ENCODE measurements around the gene ZDHHC20.

ZDHHC20 gene

DNA sequence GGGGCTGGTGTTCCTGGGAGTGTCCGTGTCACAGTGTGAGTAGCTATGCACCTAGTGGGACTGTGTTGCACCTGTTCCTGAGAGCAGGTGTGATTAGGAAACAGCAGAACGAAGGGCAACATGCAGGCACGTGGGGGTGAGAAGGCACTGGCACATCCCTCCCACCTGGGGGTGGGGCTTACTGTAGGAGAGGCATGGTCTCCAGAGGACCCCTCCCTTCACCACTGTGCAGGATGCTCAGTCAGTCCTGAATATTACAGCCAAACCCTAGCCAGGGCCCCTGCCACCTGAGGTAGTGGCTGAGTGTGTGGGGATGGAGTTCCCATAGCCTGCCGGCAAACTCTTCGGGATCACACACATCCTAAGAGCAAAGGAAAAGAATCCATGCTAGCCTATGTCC is 99.2 kb downstream of the ZDHHC20 start:
- no peak for DNase-seq

DNA sequence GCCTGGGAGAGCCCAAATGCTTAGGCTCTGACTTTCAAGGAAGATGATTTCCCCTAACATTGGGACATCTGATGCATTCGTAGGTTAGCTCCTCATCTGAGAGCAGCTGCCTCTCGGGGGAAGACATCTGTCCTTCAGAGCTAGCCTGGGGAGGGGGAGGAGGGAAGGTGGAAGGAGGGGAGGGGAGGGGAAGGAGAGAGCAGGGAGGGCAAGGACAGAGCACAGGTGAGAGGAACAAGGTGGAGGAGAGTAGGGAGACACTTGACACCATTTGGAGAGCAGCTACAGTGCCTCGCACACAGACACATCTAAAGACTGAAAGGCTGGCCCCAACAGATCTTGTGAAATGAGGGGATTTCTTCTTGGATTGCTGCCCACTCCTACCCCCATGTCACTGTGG is 103.8 kb downstream of the ZDHHC20 start:
- DNase-seq = no peak

DNA sequence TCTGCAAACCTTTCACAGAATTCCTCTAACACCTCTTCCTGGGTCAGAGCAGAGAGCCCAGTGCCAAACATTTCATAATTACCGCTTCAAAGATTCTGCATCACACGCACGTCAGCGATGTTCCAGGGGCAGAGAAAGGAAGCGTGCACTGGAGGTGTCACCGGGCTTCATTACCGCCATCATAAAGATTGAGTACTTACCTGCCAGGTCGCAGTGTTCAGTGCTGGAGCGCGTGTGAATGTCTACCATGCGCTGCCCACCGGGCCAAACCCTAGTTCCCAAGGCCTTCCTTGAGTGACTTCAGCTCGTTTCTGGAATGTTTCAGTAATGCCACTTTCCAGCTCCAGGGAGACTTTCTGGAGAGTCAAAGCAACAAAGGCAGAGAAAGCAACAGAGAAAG is 104.4 kb downstream of the ZDHHC20 start:
- no peak for DNase-seq

DNA sequence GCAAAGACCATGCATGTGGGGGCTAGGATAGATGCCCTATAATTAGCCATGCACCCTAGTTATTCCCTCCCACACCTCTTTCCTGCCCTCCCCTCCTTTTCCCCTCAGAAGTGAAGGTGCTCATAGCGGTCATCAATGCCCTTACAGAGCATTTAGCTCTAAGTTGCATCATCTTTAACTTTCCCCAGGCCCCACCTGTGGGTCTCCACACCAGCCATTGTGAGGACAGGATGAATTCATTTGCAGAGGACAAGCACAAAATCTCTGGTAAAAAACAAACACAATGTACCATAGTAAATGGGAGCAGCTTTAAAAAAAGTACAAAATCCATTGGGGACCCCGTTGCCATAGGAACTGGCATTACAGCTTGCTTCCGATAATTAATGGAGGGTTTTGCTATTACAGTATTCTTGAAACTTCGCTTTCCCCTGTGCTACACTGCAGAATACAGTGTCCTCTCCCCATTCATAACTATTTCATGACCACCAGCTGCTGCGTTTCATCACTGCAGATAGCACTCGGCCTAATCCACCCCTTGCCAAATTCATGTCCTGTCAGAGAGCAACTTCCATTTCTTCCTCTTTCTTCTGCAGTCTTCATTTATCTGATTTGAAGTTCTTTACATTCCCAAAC is 110.5 kb downstream of the ZDHHC20 start:
- DNase-seq = no peak

DNA sequence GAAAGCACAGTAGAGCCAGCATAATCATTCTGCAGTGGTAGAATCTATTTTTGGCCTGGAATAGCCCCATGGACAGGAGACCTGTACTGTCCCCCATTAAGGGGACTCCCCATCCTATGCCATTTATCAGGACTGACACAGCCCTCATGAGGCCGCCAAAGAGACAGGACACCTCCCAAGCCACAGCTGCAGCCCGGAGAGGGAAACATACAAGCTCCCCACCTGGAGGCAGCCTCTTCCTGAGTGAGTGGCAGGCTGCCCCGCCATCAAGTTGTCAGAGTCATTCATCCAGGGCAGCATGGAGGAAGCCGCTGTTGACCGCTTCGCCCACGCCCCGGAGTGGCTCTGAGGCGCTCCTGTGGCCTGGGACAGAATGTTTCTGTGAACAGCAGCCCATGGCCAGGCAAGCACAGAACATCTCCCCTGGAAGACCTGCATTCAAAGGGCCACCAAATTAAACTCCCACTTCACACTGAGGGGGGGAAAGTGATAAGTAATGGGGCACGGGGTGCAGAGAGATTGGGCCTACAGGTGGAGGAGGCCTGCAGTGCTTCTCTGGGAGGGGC is 111.3 kb downstream of the ZDHHC20 start:
- no peak for DNase-seq

DNA sequence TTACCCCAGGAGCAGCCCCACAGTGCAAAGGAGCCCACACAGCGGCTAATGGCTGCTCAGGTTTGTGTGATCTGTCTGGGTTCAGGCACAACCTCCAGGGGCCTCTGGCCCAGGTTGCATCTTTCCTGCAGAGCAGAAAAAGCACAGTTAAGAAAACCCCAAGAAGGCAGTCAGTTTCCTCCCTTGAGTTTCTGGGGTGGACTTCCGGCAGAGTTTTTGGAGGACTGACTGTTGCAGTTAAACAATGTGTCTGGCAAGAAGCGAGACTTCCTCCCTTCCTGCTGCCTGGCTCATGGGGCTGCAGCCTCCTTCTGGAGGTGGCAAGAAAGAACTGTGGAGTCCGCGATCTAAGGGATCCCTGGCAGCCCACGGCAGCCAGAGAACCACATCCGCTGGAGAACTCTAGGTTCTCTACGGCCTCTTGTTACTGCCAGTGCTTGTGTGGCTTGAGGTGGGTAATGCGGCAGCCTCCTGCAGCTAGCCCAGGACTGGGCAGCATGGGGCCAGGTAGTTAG is 114.4 kb downstream of the ZDHHC20 start:
- DNase-seq = no peak

DNA sequence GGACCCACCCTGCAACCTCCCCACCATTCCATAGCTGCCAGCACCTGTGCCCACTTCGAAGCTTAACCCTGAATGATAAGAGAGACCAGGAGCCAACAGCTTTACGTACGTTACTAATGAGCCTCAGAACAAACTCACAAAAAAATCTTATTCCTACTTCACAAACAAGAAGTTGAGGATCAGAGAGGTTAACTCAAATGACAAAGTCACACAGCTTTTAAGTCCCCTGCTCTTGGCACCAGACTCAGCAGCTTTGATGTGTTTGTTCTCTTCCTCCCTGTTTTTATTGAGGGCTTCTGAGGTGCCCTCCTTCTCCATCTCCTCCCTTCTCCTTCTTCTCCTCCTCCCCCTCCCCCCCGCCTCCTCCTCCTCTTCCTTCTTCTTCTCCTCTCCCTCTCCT is 115.4 kb downstream of the ZDHHC20 start:
- no peak for DNase-seq

DNA sequence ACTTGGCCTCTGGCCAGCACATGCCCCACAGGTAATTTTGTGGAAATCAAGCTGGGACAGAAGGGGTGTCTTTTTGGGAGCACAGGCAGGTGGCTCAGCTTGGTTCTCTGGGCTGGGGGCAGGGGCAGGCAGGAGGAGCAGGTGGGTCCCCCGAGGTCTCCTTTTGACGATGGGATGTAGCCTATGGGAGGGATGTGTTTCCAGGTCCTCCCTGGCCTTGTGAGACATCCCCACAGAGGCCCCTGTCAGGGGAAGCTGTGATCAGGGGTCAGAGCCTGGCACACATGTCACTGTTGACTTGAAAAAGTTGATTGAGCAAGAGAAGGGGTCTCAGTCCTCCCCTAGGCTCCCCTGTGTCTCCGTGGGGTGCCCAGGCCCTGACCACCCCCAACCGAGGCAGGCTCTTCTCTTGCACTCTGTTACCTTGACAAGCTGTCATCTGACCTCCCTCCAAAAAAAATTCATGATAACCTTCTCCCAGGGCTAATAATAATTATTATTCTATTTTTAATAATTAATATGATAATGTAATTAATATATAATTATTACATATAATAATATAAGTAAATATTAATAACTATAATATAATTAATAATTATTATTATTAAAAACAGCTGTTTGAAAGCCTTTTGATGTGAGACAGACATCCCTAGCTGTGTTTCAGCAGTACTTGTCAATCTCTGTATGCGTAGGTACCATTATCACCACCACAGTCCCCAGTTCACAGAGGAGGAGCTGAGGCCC is 116.2 kb downstream of the ZDHHC20 start:
- DNase-seq = no peak

DNA sequence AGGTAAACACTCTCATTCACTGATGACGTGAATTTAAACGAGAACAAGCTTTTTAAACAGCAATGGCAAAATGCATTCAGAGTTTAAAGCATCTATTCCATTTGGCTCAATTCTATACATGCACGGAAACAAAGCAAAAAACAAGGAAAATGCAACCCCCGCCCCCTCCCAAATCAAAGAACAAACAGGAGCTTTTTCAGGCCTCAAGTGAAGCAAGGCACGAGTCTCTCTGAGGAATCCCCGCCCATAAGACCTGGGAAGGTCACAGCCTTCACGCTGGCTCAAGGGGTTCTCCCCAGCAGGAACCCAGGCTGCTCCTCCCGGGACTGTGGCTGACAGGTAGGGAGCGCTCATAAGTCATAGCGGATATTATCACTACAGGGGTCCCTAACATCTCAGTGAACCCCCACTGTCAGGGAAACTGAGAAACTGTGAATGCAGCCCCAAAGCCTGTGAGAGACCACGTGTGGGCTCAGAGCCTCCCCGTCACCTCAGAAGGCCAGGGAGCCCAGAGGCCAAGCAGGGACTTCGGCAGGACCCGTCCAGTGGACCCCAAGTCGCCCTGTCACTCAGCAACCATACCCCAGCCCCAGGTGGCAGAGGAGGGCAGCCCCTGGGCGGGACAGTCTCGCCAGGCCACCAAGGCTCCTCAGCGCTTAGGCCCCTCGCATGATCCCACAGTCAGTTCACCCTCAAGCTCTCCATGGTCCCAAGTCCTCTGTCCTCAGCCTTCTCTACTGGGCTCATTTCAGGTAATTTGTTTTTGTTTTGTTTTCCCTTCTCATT is 117.3 kb downstream of the ZDHHC20 start:
- no peak for DNase-seq

DNA sequence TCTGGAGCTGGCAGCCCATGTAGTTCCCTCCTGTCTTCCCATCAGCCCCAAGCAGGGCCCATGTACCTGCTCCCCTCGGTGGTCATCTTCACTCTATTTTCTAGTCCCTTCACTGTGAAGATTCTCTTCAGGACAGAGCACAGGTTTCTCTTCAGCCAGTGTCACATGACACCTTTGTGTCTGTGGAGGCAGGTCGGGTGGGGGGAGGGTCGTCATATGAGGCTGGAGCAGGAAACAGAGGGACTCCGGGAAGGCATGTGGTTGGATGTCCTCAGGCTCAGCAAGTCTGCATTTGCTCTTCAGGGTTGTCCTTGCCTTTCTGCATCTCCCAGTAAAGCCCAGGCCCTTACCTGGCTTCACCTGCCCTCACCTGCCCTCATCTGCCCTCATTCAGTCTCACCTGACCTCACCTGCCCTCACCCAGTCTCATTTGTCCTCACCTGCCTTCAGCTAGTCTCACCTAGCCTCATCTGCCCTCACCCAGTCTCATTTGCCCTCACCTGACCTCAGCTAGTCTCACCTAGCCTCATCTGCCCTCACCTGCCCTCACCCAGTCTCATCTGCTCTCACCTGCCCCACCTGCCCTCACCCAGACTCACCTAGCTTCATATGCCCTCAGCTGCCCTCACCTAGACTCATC is 120.3 kb downstream of the ZDHHC20 start:
- DNase-seq = no peak

DNA sequence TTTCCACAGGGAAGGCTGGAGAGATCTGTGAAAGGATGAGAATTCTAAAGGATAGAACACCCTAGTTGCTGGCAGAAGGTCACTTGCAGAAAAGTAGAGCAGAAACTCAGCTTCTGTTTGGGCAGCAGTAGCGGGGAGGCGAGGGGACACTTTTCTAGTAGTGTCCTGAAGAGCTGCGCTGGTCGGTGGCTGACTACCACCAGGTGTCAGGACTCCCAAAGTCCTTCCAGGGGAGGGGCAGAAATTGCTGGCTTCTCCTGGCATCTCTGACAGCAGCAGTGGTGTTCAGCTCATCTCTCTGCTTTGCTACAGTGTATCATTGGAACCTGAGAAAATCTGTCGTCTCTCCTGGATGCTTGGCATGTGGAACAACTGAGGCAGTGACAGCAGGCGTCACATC is 120.9 kb downstream of the ZDHHC20 start:
- DNase-seq = no peak

DNA sequence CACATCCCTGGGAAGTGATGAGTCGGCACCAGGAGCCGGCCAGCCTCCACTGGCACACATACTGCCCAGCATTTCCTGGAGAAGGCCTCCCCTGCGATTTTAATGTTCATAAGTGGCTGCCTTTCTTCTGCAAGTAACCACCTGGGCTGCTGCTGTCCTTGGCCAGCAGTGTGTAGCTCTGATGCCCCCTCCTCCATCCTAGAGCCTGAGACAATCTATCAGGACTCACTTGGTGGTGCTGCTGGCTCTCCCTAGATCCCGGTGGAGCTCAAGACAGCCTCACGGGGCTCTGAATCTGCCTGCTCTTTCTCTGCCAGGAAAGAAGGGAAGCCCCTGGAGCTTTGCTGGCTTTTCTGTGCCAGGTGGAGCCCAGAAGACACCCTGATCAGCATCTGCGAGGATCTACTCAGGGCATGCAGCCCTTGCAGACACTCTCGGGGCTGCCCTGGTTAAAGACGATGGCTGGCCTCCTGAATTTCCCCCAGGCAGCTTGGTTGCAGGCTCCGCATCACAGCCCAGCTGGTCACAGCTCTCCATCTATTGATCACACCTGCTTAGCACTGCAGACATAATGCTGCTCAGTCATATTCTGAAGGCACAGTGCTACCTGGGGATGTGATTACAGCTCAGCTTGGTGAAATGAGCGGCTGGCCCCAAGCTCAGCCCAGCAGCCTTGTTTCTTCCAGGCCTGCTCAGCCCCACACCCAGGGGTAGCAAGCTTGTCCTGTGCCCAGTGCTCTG is 122.3 kb downstream of the ZDHHC20 start:
- DNase-seq = no peak

DNA sequence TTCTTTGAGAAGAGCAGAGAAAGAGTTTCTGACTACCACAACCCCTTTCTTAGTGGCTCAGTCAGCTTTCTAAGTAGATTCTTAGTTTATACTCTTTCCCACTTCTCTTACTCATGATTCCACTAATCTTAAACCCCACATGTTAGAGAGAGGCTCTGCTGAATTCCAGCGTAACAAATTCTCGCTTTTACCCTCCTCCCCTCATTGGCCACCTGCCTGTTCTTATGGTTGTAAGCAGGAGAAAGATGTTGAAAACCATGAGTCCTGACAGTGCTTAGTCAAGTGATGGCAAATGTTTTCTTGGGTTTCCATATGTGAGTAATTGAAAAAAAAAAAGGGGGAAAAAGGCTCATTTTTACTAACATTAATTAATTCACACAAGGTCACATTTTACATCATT is 125.9 kb downstream of the ZDHHC20 start:
- no peak for DNase-seq

DNA sequence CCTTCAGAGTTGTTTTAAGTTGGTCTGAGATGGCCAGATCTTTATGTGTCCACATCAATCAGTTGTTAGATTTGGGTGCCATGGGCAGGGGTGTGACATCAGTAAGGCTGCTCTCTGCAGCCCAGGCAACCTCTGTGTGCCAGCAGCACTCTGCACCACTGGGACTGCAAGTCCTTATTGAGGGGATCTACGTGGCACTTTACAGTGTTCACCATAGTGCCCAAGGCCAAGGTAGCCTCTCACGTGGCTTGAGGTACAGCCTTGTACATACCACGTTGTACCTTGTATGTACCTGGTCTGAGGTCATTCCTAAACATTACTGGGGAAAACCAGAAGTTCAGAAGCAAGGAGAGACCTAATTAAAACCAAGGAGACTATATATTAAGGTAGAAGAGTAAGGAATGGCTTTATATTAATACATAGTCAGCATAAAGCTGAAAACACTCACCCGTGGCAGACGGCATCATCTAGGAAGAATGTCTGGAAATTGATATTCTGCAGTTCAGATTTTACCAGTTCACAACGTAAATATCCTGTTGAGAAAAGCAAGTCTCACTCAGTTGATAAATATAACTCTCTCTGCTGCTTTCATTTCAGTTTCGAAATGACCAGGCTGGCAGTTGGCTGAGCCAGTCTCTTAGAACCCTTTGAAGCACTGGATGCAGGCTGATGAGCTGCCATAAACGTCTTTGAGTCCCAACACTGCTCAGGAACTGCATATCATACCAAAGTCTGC is 128.8 kb downstream of the ZDHHC20 start:
- DNase-seq = no peak

DNA sequence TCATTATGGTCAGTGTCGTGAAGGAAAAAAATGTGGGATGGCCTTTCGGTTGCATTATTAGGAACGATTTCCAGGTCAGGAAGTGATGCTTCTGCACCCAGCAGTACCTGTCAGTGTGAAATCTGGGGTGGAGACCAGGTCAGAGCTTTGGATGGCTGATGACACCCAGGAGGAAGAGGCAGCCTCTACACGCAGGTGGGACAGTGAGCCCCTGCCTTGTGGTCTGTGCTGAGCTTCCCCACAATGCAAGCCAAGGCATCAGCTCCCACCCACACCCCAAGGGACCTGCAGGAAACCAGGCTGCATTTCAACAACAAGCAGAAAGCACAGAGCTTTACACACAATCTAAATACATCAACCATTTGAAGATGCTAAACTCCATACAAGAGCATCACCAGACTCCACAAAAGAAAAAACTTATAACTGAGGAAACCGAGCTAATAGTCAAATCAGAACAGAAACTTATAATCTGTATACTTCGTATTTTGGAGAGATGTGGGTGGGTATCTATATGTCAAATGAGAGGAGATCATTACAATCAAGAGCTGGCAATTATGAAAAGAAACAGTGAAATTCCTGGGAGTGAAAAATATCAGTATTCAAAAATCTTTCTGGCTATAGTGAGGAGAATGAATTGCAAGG is 130.1 kb downstream of the ZDHHC20 start:
- no peak for DNase-seq

DNA sequence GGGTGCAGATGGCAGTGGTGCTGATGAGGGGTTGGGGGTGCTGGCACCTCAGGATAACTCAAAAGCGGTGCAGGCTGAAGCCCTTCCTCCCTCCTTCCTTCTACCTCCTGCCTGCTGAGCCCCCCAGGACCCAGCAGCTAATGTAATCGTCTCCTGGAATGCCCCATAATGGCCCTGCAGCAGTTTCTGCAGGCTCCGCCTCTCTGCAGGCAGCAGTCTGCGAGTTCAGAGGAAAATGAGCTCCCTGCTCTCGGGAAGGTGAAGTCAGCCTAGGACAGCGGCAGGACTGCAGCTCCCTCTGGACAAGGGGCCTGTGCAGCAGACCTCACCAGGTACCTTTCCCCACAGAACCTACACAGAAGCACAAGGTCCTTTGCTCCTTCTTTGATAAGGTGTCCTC is 130.9 kb downstream of the ZDHHC20 start:
- no peak for DNase-seq

DNA sequence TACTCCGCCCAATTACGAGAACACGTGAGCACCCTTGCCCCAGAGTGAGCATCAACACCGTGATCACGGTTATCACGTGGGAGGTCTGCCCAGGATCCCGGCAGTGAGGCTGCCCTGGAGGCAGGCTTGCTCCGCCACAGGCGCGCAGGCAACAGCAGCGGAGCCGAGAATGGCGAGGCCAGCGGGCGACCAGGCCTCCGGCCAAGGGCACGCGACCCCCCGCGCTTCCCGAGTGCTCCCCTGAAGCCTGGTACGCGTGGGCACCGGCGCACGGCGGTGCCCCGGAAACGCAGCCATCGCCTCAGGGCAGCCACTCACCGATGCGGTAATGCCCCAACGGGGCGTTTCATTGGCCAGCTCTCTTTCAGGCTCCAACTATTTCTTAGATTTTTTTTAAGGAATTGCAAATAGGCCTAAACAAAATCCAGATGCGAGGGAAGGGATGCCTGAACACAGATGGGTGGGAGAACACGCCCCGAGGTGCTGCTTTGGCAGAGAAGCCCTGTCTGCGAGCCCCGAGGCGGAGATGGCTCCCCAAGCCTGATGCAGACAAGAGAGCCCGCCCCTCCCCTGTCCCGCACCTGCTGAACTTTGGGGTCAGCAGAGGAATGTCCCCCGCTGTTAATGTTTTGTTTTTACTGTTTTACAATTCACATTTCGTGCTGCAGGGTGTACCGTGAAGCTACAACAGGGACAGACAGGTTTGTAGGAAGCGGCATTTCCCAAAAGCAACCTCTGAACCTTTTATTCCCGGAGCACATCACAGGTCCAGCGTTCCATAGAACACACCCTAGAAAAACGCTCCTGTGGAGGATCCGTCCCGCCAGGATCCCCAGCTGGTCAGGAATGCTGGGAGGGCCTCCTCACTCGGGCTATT is 132.7 kb downstream of the ZDHHC20 start:
- DNase-seq = no peak

DNA sequence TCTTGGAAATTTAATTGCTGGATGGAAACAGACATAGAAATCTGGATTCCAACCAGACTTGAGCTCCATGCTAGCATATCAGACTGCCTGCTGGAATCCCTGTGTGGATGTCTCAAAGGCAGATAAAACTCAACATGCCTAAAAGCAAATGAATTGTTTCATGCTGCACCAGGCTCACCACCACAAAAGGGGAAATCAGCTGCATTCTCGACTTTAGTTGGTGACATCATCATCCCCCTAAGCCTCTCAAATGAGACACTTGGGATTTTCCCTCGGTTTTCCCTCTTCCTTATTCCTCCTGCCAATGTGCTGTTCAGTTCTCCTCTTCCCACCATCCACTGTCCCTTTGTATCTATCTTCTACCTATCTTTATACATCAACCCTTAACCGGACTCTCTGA is 134.3 kb downstream of the ZDHHC20 start:
- DNase-seq = no peak

DNA sequence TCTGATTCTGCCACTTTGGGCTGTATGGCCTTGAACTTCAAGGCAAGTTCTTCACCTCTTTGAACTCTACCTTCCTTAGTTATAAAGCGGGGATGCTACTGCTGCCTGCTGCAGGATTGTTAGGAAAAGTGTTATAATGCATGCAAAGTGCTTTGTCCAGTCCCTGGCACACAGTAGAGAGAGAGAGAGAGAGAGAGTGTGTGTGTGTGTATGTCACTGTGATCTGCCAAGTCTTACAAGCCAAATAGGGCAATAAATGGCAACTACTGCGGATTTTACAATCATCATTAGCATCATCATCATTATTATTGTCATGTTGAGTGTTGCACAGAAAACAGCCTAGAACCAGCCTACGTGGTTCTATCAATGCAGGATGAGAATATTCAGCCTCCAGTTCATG is 136.1 kb downstream of the ZDHHC20 start:
- no peak for DNase-seq
